ENCODE data around the gene CBX5.

CBX5 gene

DNA sequence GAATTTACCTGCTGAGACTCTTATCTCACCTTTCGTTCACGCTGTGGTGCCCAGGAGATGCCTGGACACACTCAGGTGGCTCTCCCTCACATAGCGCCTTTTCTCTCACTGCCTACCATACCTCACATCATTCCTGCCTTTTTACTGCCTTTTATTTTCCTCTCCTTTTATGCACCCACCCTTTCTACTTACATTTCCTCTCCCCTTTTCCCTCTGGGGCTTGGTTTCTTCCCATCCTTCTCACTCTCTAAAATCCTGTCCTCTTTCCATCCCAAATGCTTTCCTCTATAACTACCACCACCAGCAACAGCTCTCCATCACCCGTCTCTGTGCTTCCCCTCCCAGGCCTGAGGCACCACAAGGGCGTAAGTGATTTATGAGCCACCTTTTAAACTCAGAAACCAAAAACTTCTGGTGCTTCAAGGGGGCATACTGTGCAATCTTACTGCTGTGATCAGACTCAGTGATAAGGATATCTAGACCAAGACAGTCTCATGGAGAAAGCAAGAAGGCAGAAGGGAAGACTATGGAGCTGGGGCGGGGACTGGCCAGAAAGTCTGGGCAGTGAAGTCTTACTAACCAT is 58.4 kb downstream of the CBX5 start:
- no peak for DNase-seq

DNA sequence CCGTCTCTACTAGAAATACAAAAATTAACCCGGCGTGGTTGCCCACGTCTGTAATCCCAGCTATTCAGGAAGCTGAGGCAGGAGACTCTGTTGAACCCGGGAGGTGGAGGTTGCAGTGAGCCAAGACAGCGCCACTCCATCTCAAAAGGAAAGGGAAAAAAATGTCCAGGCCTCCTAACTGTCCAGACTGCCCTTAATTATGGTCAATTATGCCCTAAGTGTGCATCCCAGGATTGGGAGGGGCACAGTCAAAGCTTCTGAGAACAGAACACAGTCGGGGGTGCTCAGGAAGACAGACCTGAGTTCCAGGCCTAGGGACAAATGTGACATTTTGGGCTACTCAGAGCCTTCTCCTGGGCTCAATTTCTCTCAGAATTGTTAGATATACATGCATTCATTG is 59.4 kb downstream of the CBX5 start:
- no peak for DNase-seq

DNA sequence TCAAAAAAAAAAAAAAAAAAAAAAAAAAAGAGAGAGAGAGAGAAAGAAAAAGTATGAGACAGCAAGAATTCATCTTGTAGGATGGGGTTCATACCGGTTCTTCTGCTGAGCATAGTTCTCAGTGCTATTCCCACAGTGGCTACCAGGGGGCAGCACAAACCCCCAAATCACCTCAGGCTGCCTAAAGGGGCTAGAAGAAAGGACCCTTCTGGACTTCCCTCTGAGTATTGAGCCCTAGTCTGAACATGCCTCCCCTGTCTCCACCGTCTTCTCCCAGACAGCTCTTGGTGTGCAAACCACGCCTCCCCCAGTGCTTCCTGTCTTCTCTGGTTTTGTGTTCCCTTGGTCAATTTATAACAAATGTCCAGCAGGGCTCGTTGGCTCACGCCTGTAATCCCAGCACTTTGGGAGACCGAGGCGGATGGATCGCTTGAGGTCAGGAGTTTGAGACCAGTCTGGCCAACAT is 59.8 kb downstream of the CBX5 start:
- DNase-seq: peak; percentile 39

DNA sequence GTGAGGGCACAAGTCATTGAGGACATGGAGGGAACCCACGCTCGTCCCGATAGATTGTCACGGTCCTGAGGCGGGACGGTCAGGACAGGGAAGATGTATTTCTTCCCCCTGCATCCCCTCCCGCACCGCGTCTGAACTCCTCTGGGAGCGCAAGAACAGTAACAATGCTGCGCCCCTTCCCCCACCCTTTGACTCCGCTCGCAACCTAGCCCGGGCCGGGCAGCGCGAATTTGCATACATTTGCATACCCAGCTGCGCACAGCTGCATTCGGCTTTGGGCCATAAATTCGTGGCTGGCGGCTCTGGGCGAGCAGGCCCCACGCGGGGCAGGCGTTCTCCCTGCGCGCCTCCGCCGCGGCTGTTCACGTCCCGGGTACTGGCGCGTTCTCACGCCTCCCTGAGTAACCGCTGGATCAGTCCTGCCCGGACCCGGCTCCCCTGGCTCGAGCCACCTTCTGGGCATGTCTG is 62.1 kb downstream of the CBX5 start:
- DNase-seq: no peak

DNA sequence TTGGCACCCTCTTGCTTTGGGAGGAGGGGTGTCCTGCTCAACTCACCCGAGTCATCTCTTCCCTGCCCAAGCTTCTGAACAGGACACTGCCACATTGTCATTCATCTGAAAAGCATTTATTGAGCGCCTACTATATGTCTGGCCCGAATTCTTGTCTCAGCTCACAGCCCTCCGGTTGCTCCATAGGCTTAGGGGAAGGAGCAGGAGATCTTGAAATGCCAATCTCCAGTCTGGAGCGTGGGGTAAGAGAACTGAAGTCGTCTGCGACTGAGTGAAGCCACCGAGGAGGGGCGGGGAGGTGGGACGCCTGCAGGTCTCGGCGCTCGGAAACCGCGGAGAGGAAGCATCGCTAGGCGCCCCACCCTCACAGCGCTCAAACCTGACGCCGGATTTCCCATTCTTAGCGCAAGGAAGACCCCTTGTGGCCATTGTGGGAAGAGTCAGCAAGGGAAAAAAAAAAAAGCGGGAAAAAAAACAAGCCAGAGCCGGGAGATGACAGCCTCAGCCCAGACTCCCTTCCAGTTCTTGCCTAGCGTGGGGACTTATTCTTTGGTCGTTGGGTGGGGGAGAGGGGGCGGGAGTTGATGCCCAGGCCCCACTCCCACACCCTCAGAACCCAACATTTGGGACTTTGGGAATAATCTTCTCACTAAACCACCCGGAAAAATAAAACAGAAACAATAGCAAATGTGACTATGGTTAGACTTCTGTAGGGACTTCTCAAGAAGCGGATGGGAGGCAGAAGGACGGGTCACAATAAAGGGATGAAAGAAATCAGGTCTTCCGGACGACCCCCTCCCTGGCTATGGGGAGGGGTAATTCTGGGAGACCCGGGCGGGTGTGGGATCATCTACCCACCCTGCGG is 62.9 kb downstream of the CBX5 start:
- peak; percentile 87 for DNase-seq

DNA sequence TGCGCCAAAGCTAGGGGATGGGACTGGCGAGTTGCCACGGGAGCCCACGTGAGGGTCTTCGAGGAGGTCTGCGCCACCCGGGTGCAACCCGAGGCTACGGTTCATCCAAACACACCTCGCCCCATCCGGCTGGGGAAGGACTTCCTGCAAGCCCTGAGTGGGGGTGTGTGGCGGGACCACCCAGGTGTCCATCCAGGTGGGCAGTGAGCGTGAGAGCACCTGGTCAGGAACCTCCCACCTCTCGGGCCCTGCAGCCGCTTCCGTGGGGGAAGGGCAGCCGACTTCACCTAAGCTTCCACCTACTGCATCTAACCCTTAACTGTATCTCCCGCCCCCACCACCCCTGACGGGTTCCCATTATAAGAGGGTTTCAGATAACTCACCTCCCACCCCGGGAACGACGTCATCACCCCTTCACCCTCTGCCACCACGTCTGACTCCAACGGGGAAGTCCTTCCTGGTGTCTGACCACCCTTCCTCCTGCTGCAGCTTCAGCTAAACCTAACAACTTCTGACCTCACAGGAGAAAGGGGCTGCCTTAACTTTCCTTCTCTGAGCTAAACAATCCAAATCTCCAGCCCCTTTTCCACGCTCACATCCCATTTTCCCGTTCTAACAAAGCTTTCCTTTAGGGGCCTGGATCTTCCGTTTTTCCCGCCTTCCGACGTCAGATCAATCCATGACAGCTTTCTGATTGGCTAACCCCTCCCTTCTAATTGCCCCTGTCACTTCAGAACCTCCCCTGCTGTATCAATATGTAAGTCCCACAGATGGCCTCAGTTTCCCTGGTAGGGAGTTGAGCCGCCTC is 63.7 kb downstream of the CBX5 start:
- peak; percentile 20 for DNase-seq

DNA sequence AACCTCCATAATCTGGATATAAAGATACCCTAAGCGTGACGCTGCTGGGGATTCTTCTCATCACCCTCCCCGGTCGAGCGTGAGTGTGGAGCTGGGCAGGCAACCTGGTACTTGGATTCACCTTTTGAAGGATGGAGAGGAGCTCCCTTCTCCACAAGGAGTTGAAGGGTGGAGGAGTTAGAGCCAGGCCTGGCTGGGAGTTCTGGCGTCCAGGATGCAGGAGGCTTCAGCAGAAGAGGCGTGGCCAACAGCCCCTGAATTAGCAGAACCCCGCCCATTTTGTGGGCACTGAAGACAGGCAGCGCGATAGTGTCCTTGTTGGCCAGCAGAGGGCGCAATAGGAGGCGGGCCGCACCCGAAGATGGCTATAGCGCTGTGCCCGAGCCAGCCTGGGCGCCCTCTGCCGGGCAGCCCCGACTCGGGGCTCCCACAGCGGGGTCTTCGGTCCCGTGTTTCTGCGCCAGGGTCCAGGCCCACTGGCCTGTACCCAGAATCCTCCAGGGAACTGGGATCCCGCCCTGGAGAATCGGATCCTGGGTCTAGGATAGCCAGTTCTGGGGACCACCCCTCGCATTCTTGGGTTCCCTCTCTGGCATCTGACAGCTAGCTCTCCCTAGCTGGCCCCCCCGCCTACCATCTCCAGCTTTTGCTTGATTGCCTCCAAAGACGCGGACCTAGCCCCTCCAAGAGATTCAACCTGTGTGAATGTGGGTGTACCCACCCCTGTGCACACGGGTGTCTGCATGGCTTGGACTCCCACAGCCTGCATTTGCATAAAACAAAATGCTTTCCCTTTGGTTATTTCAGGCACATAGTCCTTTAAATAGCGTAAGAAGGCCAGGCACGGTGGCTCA is 65.1 kb downstream of the CBX5 start:
- peak; percentile 93 for DNase-seq

DNA sequence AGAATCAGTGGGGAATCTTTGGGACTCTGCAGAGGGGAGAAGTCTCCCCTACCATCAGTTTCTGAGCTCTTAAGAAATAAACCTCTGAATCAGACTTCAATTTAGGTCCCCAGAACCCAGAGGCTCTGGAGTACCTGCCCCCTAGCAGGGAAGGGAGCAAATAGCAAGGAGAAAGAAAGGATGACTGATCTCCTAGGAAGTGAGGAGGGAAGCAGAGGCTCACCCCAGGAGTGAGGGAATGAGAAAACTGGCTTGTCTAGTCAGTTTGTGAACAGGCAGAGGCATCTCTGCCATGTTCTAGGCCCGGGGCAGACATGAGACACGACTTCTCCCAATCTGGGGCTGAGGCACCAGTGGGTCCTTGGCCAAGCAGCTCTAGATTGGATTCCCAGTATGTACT is 66.8 kb downstream of the CBX5 start:
- no peak for DNase-seq

DNA sequence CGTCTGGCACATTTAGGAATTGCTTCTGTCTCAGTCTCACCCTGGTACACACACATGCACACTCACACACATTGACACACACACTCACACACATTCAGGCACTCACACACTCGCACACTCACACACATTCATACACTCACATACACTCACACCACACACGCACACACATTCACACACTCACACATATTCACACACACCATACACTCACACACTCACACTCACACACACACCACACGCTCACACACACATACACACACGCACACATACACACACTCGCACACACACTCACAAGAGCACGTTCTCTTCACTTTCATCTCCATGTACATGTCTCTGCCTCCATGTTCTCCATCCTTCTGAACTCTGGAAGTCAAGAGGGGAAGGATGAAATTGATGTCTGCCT is 68.0 kb downstream of the CBX5 start:
- DNase-seq: no peak

DNA sequence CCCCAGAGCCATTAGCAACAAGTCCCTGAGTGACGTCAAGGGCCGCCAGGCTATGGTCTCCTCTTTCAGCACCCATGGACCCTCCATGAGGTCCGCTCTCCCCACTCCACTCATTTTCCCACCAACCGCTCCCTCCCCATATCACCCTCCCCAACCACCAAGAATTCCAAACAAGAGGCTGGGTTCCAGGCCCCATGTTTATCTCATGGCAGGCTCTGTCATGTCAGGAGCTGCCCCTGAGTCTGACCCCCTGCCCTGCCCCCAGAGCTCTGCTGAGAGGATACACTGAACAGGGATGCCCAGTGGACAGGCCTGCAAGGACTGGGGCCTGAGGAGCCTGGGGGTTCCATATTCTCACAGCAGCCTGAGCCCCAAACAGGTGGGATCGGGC is 69.5 kb downstream of the CBX5 start:
- DNase-seq: no peak

DNA sequence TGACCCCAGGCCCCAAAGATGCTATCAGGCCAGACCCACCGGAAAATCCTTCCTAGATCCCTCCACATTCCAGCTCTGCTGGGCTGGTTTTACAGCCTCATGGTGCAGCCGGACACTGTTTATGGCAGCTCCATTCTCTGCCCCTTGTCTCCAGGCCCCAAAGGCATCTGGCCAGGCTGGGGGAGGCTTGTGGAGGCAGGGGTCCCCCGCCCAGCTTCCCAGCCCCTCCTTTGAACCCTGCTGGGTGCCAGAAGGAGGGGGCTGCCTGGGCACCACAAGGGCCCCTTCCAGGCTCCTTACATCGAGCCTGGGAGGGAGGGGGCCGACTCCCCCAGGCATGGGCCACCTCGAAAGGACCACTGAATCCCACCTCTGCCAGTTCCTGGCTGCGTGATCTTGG is 71.3 kb downstream of the CBX5 start:
- DNase-seq: no peak

DNA sequence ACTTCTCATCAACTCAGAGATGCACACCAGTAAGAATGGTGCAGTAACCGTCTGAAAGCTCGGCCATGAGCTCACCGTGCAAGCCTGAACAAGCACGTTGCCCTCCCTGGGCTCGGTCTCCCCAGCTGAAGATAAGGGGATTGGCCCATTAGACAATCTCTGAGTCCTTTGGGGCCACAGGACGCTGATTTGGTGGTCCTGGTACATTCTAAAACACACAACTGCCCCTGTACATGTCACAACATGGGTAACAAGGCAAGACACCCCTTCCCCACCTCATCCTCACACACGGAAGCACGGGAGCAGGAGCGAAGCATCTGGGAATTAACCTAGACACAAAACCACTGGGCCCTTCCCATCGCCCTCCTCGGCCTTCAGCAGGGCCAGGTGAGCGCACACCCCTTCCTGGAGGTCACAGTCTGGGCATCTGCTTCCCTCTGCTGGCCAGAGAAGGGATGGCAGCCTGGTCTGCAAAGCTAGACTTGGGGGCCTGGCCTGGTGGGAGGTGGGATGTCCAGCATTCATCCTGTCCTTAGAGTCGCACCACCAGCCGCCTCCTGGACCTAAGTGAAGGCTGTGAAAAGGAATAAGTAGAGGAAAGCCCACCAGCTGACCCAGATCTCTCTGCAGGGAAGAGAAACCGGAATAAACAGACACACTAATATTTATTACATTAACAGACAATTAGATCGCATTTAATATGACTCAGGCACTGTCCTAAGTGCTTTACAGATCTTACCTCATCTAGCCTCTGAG is 72.2 kb downstream of the CBX5 start:
- peak; percentile 59 for DNase-seq

DNA sequence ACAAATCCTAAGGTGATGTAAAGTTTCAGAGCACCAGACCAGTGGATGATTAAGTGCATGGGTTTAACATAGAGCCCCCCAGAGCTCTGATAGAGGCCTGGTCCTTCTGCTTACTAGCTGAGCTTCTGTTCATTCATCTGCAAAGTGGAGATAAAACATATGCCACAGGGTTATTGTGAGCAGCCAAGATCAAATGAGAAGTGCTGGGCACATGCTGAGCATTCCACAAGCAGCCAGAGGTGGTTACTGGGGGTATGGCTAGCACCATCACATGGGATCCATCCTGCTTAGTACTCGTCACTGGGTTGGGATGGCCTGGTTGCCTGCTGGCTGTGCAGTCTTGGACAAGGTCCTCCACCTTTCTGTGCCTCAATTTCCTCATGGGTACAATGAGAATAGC is 73.1 kb downstream of the CBX5 start:
- no peak for DNase-seq

DNA sequence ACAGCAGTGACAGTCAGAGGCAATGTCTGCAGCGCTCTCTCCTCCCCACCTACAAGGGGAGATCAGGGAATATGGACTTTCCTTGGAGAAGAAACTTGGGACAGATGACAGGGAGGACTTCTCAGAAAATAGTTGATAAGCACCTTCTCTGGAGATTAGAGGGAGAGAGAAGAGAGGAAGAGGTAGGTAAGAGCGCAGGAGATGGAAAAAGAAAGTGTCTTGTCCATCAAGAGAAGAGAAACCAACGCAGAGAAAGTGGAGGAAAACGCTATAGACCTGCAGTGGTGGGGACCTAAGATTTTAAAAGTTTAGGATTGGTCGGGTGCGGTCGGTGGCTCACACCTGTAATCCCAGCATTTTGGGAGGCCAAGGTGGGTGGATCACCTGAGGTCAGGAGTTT is 75.6 kb downstream of the CBX5 start:
- DNase-seq: no peak

DNA sequence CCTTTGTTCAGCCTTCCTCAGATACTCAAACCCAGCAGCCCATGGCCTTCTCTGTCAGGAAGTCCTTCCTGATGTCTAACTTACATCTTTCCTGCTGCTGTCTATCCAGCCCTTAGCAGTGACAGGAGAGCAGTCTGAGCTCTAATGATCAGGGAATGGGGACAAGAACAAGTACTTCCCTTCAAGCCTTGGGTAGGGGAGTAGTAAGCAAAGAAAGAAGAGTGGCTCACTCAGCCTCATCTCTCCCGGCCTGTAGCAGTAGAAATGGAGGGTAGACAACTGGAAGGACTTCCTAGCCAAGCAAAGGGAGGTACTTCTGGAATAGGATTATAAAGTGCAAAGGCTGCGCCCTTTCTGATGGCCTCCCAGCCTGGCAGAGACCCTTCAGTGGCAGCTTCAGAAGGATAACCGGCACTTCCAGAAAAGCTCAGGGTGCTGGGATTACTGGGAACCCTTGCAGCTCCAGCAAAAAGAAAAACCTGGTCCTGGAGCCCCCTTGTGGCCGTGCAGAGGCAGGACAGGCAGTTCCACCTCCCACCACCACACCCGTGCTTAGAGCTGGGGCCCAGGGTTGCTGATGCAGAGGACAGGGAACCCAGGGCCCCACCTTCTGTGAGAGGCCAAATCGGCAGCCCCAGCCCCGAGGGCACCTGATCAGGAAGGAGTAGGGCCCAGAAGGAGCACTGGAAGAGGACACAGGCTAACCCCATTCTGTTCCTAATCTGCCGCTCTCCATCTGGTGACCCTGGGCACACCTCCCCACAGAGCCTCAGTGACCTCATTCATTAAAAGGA is 78.7 kb downstream of the CBX5 start:
- peak; percentile 17 for DNase-seq

DNA sequence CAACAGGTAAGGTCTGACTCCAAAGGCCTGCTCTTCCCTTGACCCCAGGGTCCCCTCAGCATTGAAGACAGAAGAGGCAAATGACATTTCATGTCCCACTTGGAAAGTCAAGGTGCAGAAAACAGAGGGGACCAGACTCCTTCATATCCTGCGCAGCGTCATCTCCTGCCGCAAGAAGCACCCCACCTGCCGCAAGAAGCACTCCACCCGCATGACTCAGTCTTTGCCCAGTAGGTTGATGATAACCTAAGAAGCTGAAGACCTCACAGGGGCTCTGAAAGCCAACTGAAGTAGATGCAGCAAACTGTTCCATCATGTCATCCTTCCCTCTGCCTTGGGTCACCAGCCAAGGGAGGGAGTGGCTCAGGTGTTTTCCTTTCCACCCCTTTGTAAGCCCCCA is 79.5 kb downstream of the CBX5 start:
- no peak for DNase-seq

DNA sequence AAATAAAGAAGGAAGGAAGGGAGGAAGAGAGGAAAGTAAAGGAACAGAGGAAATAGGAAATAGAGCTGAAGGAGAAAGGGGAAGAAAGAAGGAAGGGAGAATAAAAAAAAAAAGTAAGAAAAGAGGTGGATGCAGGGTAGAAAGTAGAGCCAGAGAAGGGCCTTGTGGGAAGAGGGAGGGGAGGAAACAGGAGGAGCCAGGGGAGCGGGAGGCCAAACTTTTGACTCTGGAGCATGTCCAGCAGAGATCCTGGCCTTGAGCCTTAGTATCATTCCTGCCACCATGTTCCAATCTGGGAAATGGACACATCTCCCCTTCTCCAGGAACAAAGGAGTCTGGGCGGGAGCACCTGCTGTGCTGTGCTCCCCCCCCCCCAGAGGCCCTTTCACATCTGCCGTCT is 80.0 kb downstream of the CBX5 start:
- no peak for DNase-seq

DNA sequence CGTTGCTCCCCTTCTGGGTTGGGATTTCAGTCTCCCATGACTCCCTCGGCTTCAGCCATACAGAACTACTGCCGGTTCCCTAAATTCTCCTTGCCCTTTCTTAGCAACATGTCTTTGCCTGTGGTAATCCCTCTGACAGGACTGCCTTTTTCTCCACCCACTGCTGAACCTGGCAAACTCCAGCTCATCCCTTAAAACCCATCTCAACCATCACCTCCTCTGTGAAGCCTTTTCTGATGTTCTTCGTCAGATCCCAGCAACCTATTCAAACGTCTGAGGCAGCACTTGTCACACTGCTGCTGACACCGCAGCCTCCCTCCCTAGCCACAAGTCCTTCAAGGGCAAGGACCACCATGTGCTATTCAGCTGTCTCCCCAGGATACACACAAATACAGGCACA is 80.9 kb downstream of the CBX5 start:
- DNase-seq: no peak

DNA sequence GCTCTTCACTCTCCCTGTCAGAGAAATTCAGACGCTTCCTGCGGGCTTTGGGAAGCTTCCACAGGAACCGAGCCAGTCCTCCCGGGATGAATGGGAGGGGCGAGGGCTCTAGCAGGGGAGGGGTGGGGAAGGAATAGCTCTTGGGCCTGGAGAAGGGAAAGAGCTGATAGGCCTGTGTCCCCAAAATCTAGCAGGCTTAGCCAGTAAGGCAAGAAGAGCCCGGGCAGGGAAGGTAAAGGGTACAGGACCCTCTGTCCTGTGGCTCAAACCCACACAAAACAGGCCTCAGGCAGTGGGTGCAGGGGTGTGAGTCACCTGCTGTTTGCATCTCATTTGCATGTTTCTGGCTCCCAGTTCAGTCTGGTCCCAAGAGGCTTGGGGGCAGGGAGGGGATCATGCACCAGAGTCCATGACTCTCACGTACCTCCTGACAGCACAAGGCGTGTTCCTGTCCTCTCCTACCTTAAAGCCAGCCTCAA is 82.5 kb downstream of the CBX5 start:
- no peak for DNase-seq

DNA sequence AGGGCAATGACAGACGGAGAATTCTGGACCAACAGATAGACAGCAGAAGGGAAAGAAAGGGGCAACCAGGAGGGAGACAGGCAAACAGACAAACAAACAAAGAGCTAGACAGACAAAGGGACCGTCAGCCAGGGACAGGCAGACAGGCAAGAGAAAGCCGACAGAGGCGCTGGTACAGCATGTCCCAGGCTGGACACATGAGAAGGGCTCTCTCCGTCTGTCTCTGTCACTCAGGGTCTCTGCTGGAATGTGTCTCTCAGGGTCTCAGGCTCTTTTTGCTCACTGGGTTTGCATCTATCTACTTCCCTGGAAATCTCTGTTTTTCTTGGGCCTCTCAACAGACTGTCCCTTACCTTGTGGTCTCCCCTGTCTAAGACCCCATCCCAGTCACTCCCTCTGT is 82.9 kb downstream of the CBX5 start:
- no peak for DNase-seq

DNA sequence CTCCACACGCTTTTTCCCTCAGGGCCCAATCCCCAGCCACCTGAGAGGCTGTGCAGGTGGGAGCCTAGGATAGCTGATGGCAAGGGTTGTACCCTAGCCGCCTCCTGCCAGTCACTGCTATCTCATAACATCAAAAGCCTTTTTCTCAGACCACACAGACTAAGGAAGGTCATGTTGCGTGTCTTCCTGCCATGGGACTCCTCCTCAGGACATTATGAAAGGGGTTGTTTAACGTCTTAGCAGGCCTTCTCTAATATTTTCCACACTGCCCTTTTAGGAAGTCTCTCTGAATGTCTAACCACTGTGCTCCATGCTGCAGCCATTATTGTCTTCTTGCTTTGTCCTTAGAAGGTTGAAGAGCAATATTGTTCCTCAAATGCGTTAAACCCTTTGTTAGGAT is 83.5 kb downstream of the CBX5 start:
- no peak for DNase-seq
